GM23248 (cell line): ENCODE results near the gene WNK4.

Source experiments
- EZH2 ChIP-seq: fragments of 200-600 bp; sonication (generic); IDR thresholded peaks from 2 replicates; pipeline ENCODE4 v1.6.1; 2018; ENCODE audit warnings: antibody characterized with exemption, mild to moderate bottlenecking; ENCODE audit not compliant: insufficient read depth, poor library complexity, severe bottlenecking
- EZH2phosphoT487 ChIP-seq: fragments of 200-600 bp; sonication (generic); IDR thresholded peaks from 2 replicates; pipeline ENCODE4 v1.6.1; 2018; ENCODE audit warnings: antibody characterized with exemption, moderate library complexity, mild to moderate bottlenecking, low read depth; ENCODE audit not compliant: insufficient read depth

DNA sequence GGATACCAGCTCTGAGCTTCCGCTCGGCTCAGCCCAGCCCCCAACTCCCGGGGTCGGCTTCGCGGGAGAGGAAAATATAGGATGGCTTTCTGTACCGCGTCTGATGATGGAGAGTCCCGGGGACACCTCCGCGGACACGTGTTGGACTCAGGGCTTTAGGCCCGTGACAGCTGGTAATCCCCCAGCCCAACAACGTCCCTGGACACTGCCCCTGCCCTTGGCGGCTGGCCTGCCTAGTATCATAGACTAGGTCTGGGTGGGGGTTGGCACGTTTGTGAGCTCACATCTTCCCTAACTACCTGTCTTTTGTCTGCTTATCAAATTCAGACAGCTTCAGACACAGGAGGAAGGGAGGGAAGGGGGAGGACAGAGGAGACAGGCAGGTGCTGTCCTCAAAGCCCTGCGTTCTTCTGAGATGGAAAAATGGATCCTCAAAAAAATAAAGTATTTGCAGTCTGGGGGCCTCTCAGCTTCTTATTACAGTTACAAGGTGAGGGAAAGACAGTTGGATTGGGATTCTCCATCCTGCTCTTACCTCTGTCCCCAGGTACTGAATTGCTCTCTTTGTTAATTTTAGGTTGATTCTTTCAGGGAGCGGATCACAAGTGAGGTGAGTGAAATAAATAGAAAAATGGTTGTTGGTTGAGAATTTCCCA is 53.5 kb downstream of the WNK4 start:
- TF ChIP-seq EZH2 (no peak), EZH2phosphoT487 (no peak)
